HepG2 (cell line): ENCODE data around the gene KRTAP10-2. TPM values are rescaled to one million over a fixed set of nuclear protein-coding genes. Genes with fewer than 3 reads are reported as not detected.

Experiments used
- KDM1A ChIP-seq: IDR thresholded peaks from 2 replicates; pipeline ENCODE4 v1.6.1; 2016; ENCODE audit warnings: missing compliant biosample characterization
- KDM5B ChIP-seq: sonication (generic); formaldehyde crosslinking; IDR thresholded peaks from 2 replicates; pipeline ENCODE4 v1.4.0; 2020; ENCODE audit warnings: missing genetic modification reagents, mild to moderate bottlenecking, borderline replicate concordance
- MZF1 ChIP-seq: sonication (generic); formaldehyde crosslinking; IDR thresholded peaks from 2 replicates; pipeline ENCODE4 v1.8.1; 2023; ENCODE audit warnings: mild to moderate bottlenecking, missing genetic modification reagents, borderline replicate concordance
- NR2F2 ChIP-seq: IDR thresholded peaks from 2 replicates; pipeline ENCODE4 v1.6.1; 2012; ENCODE audit warnings: low read depth, inconsistent platforms, borderline replicate concordance
- RBFOX2 ChIP-seq: fragments of 200-400 bp; formaldehyde crosslinking; IDR thresholded peaks from 2 replicates; pipeline ENCODE4 v1.6.1; 2017; ENCODE audit warnings: low read depth, mild to moderate bottlenecking, low read length
- SETDB1 ChIP-seq: sonication (generic); formaldehyde crosslinking; IDR thresholded peaks from 2 replicates; pipeline ENCODE4 v1.5.1; 2020; ENCODE audit warnings: missing genetic modification reagents, mild to moderate bottlenecking, borderline replicate concordance
- SKI ChIP-seq: fragments of 450-650 bp; IDR thresholded peaks from one replicate; pipeline ENCODE4 v1.6.1; 2018; ENCODE audit warnings: mild to moderate bottlenecking; ENCODE audit not compliant: partially characterized antibody
- TBP ChIP-seq: sonication (generic); formaldehyde crosslinking; IDR thresholded peaks from 2 replicates; pipeline ENCODE4 v1.5.0; 2020; ENCODE audit warnings: missing genetic modification reagents
- ZBTB7B ChIP-seq: sonication (generic); formaldehyde crosslinking; IDR thresholded peaks from 2 replicates; pipeline ENCODE4 v1.4.0; 2020; ENCODE audit warnings: missing genetic modification reagents
- ZNF746 ChIP-seq: sonication (generic); formaldehyde crosslinking; IDR thresholded peaks from 2 replicates; pipeline ENCODE4 v1.8.0; 2022; ENCODE audit warnings: mild to moderate bottlenecking, missing genetic modification reagents
- ZNF766 ChIP-seq: sonication (generic); formaldehyde crosslinking; IDR thresholded peaks from 2 replicates; pipeline ENCODE4 v1.5.0; 2020; ENCODE audit warnings: missing genetic modification reagents, borderline replicate concordance
- polyA plus RNA-seq, 8 experiments: library from polyadenylated mRNA; depleted of rRNA in 3 of 8; stranded (reverse) in 7 of 8; unstranded in 1 of 8; fragments of >200 nt; fragmentation: Illumina TruSeq in 4 of 8; extraction: Trizol in 4 of 8; gene quantifications; 2 replicates each; pipeline versions ENCODE4 v1.2.1 to v1.2.3, GENCODE V29; 2011 to 2016; ENCODE audit warnings: low read depth in 4 of 8, missing spikeins in 1 of 8, mixed read lengths in 1 of 8; ENCODE audit not compliant: insufficient read depth in 1 of 8
- total RNA-seq, 5 experiments: library from RNA; depleted of rRNA; stranded (reverse); fragments of >200 nt; fragmentation: Illumina TruSeq; extraction: Trizol; gene quantifications; 2 replicates each; pipeline ENCODE4 v1.2.3, GENCODE V29; 2016; ENCODE audit warnings: low read depth in 1 of 5
- TF ChIP-seq, protein P1 (sequence below), 2 experiments: fragments of 450-650 bp in 1 of 2; sonication (generic) in 1 of 2; formaldehyde crosslinking in 1 of 2; IDR thresholded peaks; 2 replicates each; pipeline versions ENCODE4 v1.6.1 to v1.8.0; 2016 to 2022; ENCODE audit warnings: antibody characterized with exemption in 1 of 2, mild to moderate bottlenecking in 1 of 2, missing genetic modification reagents in 1 of 2
- TF ChIP-seq, protein P2 (sequence below): sonication (generic); formaldehyde crosslinking; IDR thresholded peaks from 2 replicates; pipeline ENCODE4 v1.5.0; 2020; ENCODE audit warnings: missing genetic modification reagents
- TF ChIP-seq, protein P3 (sequence below): sonication (generic); formaldehyde crosslinking; IDR thresholded peaks from 2 replicates; pipeline ENCODE4 v1.5.0; 2020; ENCODE audit warnings: mild to moderate bottlenecking, missing genetic modification reagents, borderline replicate concordance
- TF ChIP-seq, protein P4 (sequence below): sonication (generic); formaldehyde crosslinking; IDR thresholded peaks from 2 replicates; pipeline ENCODE4 v1.4.0; 2020; ENCODE audit warnings: mild to moderate bottlenecking, missing genetic modification reagents

KRTAP10-2 gene
- total and polyA plus RNA-seq, 2 of the 13 experiments (the other 11 are each of a cell fraction or from before 2014, with no cell fraction given), result not detected

DNA sequence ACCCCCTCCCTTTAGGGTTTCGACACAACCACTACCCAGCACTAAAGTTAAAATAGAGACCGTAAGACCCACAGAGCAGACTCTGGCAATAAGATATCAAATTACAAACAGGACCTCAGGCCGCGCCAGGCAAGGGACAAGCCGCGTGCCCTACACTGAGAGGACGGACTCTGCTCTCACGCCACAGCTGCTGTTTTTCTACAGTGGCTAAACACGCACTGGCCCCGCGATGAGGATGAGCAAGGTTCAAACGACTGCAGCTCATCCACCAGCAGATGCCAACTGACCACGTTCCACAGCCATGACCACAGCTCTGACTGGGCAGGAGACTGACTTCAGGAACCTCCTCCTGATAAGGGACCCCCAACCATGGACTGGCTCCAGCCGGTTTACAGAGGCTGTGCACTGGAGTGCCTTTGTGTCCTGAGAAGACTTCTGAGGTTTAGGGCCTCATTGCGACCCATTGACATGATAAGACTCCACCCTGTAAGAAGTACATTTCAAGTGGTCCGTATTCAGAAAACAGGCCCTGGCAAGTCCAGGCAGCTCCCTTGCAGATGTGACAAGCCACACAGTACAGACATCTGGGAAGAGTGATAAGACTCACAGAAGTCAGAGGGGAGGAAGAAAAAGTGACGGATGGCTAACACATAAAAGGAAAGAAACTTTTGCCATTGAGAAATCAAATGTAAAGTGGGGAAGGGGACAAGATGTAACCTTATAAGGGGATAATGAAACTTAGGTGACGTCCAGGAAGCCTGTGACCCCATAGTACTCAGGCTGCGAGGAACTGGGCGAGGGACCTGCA, 42.5 kb upstream of the KRTAP10-2 start (continued):
- TF ChIP-seq, protein P1, sequence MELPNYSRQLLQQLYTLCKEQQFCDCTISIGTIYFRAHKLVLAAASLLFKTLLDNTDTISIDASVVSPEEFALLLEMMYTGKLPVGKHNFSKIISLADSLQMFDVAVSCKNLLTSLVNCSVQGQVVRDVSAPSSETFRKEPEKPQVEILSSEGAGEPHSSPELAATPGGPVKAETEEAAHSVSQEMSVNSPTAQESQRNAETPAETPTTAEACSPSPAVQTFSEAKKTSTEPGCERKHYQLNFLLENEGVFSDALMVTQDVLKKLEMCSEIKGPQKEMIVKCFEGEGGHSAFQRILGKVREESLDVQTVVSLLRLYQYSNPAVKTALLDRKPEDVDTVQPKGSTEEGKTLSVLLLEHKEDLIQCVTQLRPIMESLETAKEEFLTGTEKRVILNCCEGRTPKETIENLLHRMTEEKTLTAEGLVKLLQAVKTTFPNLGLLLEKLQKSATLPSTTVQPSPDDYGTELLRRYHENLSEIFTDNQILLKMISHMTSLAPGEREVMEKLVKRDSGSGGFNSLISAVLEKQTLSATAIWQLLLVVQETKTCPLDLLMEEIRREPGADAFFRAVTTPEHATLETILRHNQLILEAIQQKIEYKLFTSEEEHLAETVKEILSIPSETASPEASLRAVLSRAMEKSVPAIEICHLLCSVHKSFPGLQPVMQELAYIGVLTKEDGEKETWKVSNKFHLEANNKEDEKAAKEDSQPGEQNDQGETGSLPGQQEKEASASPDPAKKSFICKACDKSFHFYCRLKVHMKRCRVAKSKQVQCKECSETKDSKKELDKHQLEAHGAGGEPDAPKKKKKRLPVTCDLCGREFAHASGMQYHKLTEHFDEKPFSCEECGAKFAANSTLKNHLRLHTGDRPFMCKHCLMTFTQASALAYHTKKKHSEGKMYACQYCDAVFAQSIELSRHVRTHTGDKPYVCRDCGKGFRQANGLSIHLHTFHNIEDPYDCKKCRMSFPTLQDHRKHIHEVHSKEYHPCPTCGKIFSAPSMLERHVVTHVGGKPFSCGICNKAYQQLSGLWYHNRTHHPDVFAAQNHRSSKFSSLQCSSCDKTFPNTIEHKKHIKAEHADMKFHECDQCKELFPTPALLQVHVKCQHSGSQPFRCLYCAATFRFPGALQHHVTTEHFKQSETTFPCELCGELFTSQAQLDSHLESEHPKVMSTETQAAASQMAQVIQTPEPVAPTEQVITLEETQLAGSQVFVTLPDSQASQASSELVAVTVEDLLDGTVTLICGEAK (IDR thresholded peaks at IDR 0.05), result no peak
- TF ChIP-seq, protein P1 (CRISPR knock-in tag; IDR thresholded peaks at IDR 0.05), result peak; percentile 80
- TF ChIP-seq ZNF766, result 0 out of 2 replicates have a peak, but pooled peaks have one; percentile 30
- TF ChIP-seq, protein P2, sequence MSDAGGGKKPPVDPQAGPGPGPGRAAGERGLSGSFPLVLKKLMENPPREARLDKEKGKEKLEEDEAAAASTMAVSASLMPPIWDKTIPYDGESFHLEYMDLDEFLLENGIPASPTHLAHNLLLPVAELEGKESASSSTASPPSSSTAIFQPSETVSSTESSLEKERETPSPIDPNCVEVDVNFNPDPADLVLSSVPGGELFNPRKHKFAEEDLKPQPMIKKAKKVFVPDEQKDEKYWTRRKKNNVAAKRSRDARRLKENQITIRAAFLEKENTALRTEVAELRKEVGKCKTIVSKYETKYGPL (CRISPR knock-in tag), result no peak
- TF ChIP-seq RBFOX2, result no peak
- TF ChIP-seq MZF1 (CRISPR knock-in tag), result 0 out of 2 replicates have a peak, but pooled peaks have one; percentile 49
- TF ChIP-seq ZBTB7B (CRISPR knock-in tag), result peak; percentile 77; the same call in 1 of the 2 replicates
- TF ChIP-seq, protein P3, sequence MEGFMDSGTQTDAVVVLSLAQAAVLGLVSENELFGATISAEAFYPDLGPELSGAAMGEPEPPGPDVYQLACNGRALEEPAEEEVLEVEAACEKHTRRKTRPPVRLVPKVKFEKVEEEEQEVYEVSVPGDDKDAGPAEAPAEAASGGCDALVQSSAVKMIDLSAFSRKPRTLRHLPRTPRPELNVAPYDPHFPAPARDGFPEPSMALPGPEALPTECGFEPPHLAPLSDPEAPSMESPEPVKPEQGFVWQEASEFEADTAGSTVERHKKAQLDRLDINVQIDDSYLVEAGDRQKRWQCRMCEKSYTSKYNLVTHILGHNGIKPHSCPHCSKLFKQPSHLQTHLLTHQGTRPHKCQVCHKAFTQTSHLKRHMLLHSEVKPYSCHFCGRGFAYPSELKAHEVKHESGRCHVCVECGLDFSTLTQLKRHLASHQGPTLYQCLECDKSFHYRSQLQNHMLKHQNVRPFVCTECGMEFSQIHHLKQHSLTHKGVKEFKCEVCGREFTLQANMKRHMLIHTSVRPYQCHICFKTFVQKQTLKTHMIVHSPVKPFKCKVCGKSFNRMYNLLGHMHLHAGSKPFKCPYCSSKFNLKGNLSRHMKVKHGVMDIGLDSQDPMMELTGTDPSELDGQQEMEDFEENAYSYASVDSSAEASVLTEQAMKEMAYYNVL (CRISPR knock-in tag), result no peak
- peak; percentile 73 for TF ChIP-seq SKI
- TF ChIP-seq TBP (CRISPR knock-in tag), result no peak
- TF ChIP-seq KDM5B, result peak; percentile 39; the same call in 1 of the 2 replicates
- TF ChIP-seq, protein P4, sequence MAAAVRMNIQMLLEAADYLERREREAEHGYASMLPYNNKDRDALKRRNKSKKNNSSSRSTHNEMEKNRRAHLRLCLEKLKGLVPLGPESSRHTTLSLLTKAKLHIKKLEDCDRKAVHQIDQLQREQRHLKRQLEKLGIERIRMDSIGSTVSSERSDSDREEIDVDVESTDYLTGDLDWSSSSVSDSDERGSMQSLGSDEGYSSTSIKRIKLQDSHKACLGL (CRISPR knock-in tag), result no peak
- TF ChIP-seq KDM1A (CRISPR knock-in tag), result peak; percentile 65; the same call in 1 of the 2 replicates
- peak; percentile 71 for TF ChIP-seq ZNF746
- no peak for TF ChIP-seq NR2F2
- TF ChIP-seq SETDB1 (CRISPR knock-in tag), result peak; percentile 79; the same call in 1 of the 2 replicates
